Spleen (tissue), 11 donors: ENCODE data around the gene RARRES2. TPM values are rescaled to one million over a fixed set of nuclear protein-coding genes. Genes with fewer than 3 reads are reported as not detected.

Experiments used
- DNase-seq: peaks from one replicate; pipeline ENCODE4 v3.0.0-alpha.2; 2020
- H3K27ac ChIP-seq, 8 donors: fragments of 200-600 bp; sonication (generic) in 7 of 8; 1 replicate in 4 of 8; 2 replicates in 4 of 8; pipeline versions ENCODE4 v1.5.0 to v1.8.0; 2016 to 2021; ENCODE audit warnings: inconsistent platforms in 4 of 8, mild to moderate bottlenecking in 4 of 8, moderate library complexity in 1 of 8
- H3K27me3 ChIP-seq, 7 donors: fragments of 200-600 bp; sonication (generic) in 6 of 7; replicated peaks in 1 of 7; 1 replicate in 4 of 7; 2 replicates in 3 of 7; pipeline versions ENCODE4 v1.5.0 to v1.8.0; 2016 to 2021; ENCODE audit warnings: inconsistent platforms in 3 of 7, mild to moderate bottlenecking in 1 of 7
- H3K36me3 ChIP-seq, 6 donors: fragments of 200-600 bp; sonication (generic) in 5 of 6; 1 replicate in 4 of 6; 2 replicates in 2 of 6; pipeline versions ENCODE4 v1.5.0 to v1.8.0; 2016 to 2021; ENCODE audit warnings: inconsistent platforms in 2 of 6
- H3K4me1 ChIP-seq, 6 donors: fragments of 200-600 bp; sonication (generic) in 5 of 6; 1 replicate in 3 of 6; 2 replicates in 3 of 6; pipeline versions ENCODE4 v1.5.0 to v1.8.0; 2016 to 2021; ENCODE audit warnings: inconsistent platforms in 3 of 6
- H3K4me3 ChIP-seq, 8 donors: fragments of 200-600 bp; sonication (generic) in 7 of 8; 1 replicate in 4 of 8; 2 replicates in 4 of 8; pipeline versions ENCODE4 v1.5.0 to v1.8.0; 2016 to 2021; ENCODE audit warnings: inconsistent platforms in 4 of 8, mild to moderate bottlenecking in 4 of 8, moderate library complexity in 2 of 8
- H3K9me3 ChIP-seq, 8 donors: fragments of 200-600 bp; sonication (generic) in 7 of 8; 1 replicate in 4 of 8; 2 replicates in 4 of 8; pipeline versions ENCODE4 v1.5.0 to v1.8.0; 2016 to 2021; ENCODE audit warnings: inconsistent platforms in 4 of 8
- POLR2A ChIP-seq, 3 donors: fragments of 450-650 bp; IDR thresholded peaks; one replicate each; pipeline ENCODE4 v1.5.1; 2017; ENCODE audit warnings: antibody characterized with exemption in 3 of 3, mild to moderate bottlenecking in 1 of 3
- POLR2AphosphoS5 ChIP-seq, 3 donors: sonication (generic); formaldehyde crosslinking; IDR thresholded peaks; one replicate each; pipeline ENCODE4 v1.5.1; 2017; ENCODE audit warnings: antibody characterized with exemption in 3 of 3
- WGBS, 5 donors: extraction: QIAGEN DNeasy Blood & Tissue Kit in 3 of 5; methylation state at CpG; one replicate each; pipeline versions ENCODE4 v1.1.5 to v1.1.7; 2013 to 2018; 5-methylcytosine and 5-hydroxymethylcytosine counted together
- intact Hi-C: fragments of 100-400 bp; cut with DNase I; formaldehyde crosslinking; loops from one replicate; pipeline ENCODE4 v1.15.0; 2023; ENCODE audit warnings: low total_unique reads
- polyA plus RNA-seq, 3 donors: library from polyadenylated mRNA; stranded (reverse); fragments of 200-250 nt; gene quantifications; one replicate each; pipeline ENCODE4 v1.2.1, GENCODE V29; 2013
- total RNA-seq, 7 donors: library from RNA; depleted of rRNA in 3 of 7; stranded (reverse); fragments of >200 nt in 3 of 7; fragmentation: NEBNext Ultra II Directional in 4 of 7; extraction: Animal tissue kit (Norgen Biotek cat#: 25700) in 4 of 7; gene quantifications; one replicate each; pipeline versions ENCODE4 v1.1.0 to v1.2.1, GENCODE V29; 2016 to 2021
- TF ChIP-seq, protein P1 (sequence below), 11 experiments: fragments of 200-600 bp in 7 of 11; fragments of 450-650 bp in 4 of 11; sonication (generic) in 4 of 11; IDR thresholded peaks in 8 of 11; conservative IDR thresholded peaks in 3 of 11; 1 replicate in 7 of 11; 2 replicates in 4 of 11; pipeline versions ENCODE4 v1.4.0 to v1.8.0; 2016 to 2021; ENCODE audit warnings: antibody characterized with exemption in 11 of 11, inconsistent platforms in 4 of 11, mild to moderate bottlenecking in 1 of 11
- donor health status: healthy with polysubstance abuse.
- donor health status: DM: no; HTN: no; CAD: no; lungs with moderate emphysema.
- donor health status: DM: no; HTN: no; CAD: no.
- donor health status: Bipolar disorder and iron deficiency.
- donor health status: healthy.
- donor health status: DM: no; HTN: no; CAD: no.
- donor health status: DM: yes; HTN: yes; CAD: no.

The RARRES2 gene
- total and polyA plus RNA-seq, 10 donors, result 39.7 to 292 (median 105) TPM

GRCh38 chr7:150311711-150312110 is 29.7 kb downstream of the RARRES2 start:
- no peak overlapping the region for H3K27ac ChIP-seq
- no peaks in the 10 kb centered on the region for H3K27me3 ChIP-seq
- no peaks in the 10 kb centered on the region for H3K36me3 ChIP-seq
- no peaks in the 10 kb centered on the region for H3K4me1 ChIP-seq
- TF ChIP-seq POLR2AphosphoS5 (IDR thresholded peaks at IDR 0.05) (no peak), POLR2A (IDR thresholded peaks at IDR 0.05) (no peak)
- TF ChIP-seq, protein P1, sequence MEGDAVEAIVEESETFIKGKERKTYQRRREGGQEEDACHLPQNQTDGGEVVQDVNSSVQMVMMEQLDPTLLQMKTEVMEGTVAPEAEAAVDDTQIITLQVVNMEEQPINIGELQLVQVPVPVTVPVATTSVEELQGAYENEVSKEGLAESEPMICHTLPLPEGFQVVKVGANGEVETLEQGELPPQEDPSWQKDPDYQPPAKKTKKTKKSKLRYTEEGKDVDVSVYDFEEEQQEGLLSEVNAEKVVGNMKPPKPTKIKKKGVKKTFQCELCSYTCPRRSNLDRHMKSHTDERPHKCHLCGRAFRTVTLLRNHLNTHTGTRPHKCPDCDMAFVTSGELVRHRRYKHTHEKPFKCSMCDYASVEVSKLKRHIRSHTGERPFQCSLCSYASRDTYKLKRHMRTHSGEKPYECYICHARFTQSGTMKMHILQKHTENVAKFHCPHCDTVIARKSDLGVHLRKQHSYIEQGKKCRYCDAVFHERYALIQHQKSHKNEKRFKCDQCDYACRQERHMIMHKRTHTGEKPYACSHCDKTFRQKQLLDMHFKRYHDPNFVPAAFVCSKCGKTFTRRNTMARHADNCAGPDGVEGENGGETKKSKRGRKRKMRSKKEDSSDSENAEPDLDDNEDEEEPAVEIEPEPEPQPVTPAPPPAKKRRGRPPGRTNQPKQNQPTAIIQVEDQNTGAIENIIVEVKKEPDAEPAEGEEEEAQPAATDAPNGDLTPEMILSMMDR (IDR thresholded peaks at IDR 0.05 in 8 of 11, conservative IDR thresholded peaks at IDR 0.05 in 3 of 11), result no peak
- intact Hi-C loops, result no loop called here
- 75 to 87% (median 78%) methylated on average over 5 of the region's 5 CpGs for WGBS, 5 donors
- DNase-seq, result no peak
- no peaks in the 10 kb centered on the region for H3K9me3 ChIP-seq
- no peak overlapping the region for H3K4me3 ChIP-seq

DNA sequence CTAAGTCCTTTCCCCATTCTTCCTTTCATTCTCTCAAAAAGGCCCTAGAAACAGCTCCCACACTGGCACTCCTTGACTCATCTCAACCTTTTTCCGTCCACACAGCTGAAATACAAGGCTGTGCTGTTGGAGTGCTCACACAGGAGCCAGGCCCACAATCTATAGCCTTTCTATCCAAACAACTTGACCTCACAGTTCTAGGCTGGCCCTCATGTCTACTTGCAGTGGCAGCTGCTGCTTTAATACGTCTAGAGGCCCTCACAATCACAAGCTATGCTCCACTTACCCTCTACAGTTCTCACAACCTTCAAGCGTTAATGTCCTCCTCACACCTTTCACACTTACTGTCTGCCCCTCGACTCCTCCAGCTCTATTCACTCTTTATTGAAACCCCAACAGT is 30.3 kb downstream of the RARRES2 start:
- 89 to 97% (median 91%) methylated on average over 4 of the region's 4 CpGs for WGBS, 5 donors
- no peak overlapping the region for H3K27ac ChIP-seq
- intact Hi-C loops, result no loop called here
- H3K36me3 ChIP-seq, result no peaks in the 10 kb centered on the region
- TF ChIP-seq POLR2A (IDR thresholded peaks at IDR 0.05) (no peak), POLR2AphosphoS5 (IDR thresholded peaks at IDR 0.05) (no peak)
- TF ChIP-seq, protein P1 (IDR thresholded peaks at IDR 0.05 in 8 of 11, conservative IDR thresholded peaks at IDR 0.05 in 3 of 11), result no peak
- H3K4me1 ChIP-seq, result no peaks in the 10 kb centered on the region
- H3K4me3 ChIP-seq, result no peak overlapping the region
- no peak for DNase-seq
- no peaks in the 10 kb centered on the region for H3K9me3 ChIP-seq
- H3K27me3 ChIP-seq, result no peaks in the 10 kb centered on the region

- TF ChIP-seq POLR2A (IDR thresholded peaks at IDR 0.05) (no peak), POLR2AphosphoS5 (IDR thresholded peaks at IDR 0.05) (no peak)
- TF ChIP-seq, protein P1 (IDR thresholded peaks at IDR 0.05 in 8 of 11, conservative IDR thresholded peaks at IDR 0.05 in 3 of 11), result no peak
- Histone ChIP-seq H3K9me3 (no peaks in the 10 kb centered on the region), H3K27me3 (no peaks in the 10 kb centered on the region), H3K36me3 (no peaks in the 10 kb centered on the region), H3K4me3 (no peak overlapping the region), H3K4me1 (no peaks in the 10 kb centered on the region), H3K27ac (no peak overlapping the region)
- intact Hi-C loops, result no loop called here
- DNase-seq, result no peak
Observed at GRCh38 chr7:150308575-150308974, 32.9 kb downstream of the RARRES2 start.

- WGBS, 5 donors, result 88 to 94% (median 93%) methylated on average over 9 of the region's 9 CpGs
- H3K4me3 ChIP-seq, result no peak overlapping the region
Observed at GRCh38 chr7:150307904-150308303, 33.5 kb downstream of the RARRES2 start.

More at GRCh38 chr7:150307904-150308303, 33.5 kb downstream of the RARRES2 start:
- TF ChIP-seq POLR2A (IDR thresholded peaks at IDR 0.05), result no peak
- TF ChIP-seq POLR2AphosphoS5 (IDR thresholded peaks at IDR 0.05), result no peak
- TF ChIP-seq, protein P1 (IDR thresholded peaks at IDR 0.05 in 8 of 11, conservative IDR thresholded peaks at IDR 0.05 in 3 of 11), result no peak
- Histone ChIP-seq H3K4me1 (no peaks in the 10 kb centered on the region), H3K27me3 (no peaks in the 10 kb centered on the region), H3K9me3 (no peaks in the 10 kb centered on the region), H3K36me3 (no peaks in the 10 kb centered on the region), H3K27ac (no peak overlapping the region)
- no peak for DNase-seq
- intact Hi-C loops, result no loop called here
